ENCODE data around the gene IFT80. TPM values are rescaled to one million over a fixed set of nuclear protein-coding genes. Genes with fewer than 3 reads are reported as not detected.

The IFT80 gene
- total RNA-seq, 4 donors from 2014 or later = 19.5 to 57.5 (median 31.6) TPM

DNA sequence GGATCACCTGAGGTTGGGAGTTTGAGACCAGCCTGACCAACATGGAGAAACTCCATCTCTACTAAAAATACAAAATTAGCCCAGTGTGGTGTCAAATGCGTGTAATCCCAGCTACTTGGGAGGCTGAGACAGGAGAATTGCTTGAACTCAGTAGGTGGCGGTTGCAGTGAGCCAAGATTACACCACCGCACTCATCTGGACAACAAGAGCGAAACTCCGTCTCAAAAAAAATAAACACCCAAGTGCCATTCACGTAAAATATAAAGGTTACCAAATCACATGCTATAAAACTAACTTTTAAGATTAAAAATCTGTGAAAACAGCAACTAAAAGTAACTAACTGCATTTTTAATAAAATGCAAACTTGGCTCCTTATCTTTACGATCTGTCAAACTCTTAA is 41.7 kb upstream of the IFT80 start:
- no peak overlapping the region for H3K27ac ChIP-seq
- no peaks in the 10 kb centered on the region for H3K9me3 ChIP-seq
- no peaks in the 10 kb centered on the region for H3K36me3 ChIP-seq
- 92 to 94% methylated on average over 7 of the region's 7 CpGs for WGBS, 2 donors
- no peaks in the 10 kb centered on the region for H3K4me1 ChIP-seq
- no peak overlapping the region for H3K4me3 ChIP-seq
- no peak for DNase-seq (ENCODE audit: low spot score in 2 of 2)
- H3K27me3 ChIP-seq = peaks cover 0 to under 1% of the 10 kb centered on the region in 2 donors
- no peak for TF ChIP-seq CTCF (IDR thresholded peaks at IDR 0.05)
- TF ChIP-seq EP300 (IDR thresholded peaks at IDR 0.05) = no peak
- no peak for TF ChIP-seq POLR2A (IDR thresholded peaks at IDR 0.05)

DNA sequence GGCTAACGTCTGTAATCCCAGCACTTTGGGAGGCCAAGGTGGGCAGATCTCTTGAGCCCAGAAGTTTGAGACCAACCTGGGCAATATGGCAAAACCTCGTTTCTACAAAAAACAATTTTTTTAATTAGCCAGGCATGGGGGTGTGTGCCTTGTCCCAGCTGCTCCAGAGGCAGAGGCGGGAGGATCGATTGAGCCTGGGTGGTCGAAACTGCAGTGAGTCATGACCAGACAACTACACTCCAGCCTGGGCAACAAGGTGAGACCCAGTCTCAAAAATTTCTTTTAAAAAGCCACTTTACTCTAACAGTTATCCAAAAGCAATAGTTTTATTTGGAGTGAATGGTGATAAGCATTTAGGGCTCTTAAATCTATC is 38.0 kb upstream of the IFT80 start:
- Histone ChIP-seq H3K27me3 (no peaks in the 10 kb centered on the region), H3K9me3 (no peaks in the 10 kb centered on the region), H3K27ac (no peak overlapping the region), H3K4me3 (no peak overlapping the region), H3K4me1 (no peaks in the 10 kb centered on the region), H3K36me3 (peaks cover 0 to 21% (median 11%) of the 10 kb centered on the region in 3 donors)
- TF ChIP-seq CTCF (IDR thresholded peaks at IDR 0.05) (no peak), POLR2A (IDR thresholded peaks at IDR 0.05) (no peak)
- 75 to 85% methylated on average over 5 of the region's 5 CpGs for WGBS, 2 donors
- DNase-seq (ENCODE audit: low spot score in 2 of 2) = no peak

DNA sequence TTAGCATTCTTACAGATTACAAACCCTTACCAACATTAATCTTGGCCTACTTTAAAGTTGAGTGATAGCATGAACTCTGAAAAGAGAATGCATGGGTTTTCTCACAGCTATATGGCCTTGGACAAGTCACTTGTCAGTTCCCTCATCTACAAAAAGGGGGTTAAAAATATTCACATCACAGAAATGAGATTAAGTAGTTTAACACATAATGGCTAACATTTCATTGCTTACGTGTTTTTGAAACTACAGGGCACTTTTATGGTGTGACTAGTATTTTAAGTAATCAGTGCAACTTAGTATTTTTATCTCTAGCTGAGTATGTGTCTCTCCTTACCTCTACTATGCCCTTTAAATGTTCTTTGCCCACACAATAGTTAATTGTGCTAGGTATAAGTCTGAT is 36.7 kb upstream of the IFT80 start:
- no peaks in the 10 kb centered on the region for H3K4me1 ChIP-seq
- WGBS, 2 donors = 90% methylated on average over 1 of the region's 1 CpG
- no peaks in the 10 kb centered on the region for H3K27me3 ChIP-seq
- H3K36me3 ChIP-seq = peaks cover 0 to 34% (median 11%) of the 10 kb centered on the region in 3 donors
- H3K4me3 ChIP-seq = no peak overlapping the region
- H3K27ac ChIP-seq = no peak overlapping the region
- no peak for TF ChIP-seq POLR2A (IDR thresholded peaks at IDR 0.05)
- TF ChIP-seq EP300 (IDR thresholded peaks at IDR 0.05) = no peak
- no peak for TF ChIP-seq CTCF (IDR thresholded peaks at IDR 0.05)
- no peak for DNase-seq (ENCODE audit: low spot score in 2 of 2)
- no peaks in the 10 kb centered on the region for H3K9me3 ChIP-seq

GRCh38 chr3:160435095-160435494 is 36.1 kb upstream of the IFT80 start:
- Histone ChIP-seq H3K4me3 (no peak overlapping the region), H3K4me1 (no peaks in the 10 kb centered on the region), H3K27me3 (no peaks in the 10 kb centered on the region), H3K9me3 (no peaks in the 10 kb centered on the region), H3K36me3 (peaks cover 0 to 40% (median 11%) of the 10 kb centered on the region in 3 donors), H3K27ac (no peak overlapping the region)
- TF ChIP-seq EP300 (IDR thresholded peaks at IDR 0.05) = no peak
- no peak for TF ChIP-seq CTCF (IDR thresholded peaks at IDR 0.05)
- no peak for TF ChIP-seq POLR2A (IDR thresholded peaks at IDR 0.05)
- 87 to 94% methylated on average over 2 of the region's 2 CpGs for WGBS, 2 donors
- no peak for DNase-seq (ENCODE audit: low spot score in 2 of 2)

GRCh38 chr3:160434071-160434470 is 35.0 kb upstream of the IFT80 start:
- no peaks in the 10 kb centered on the region for H3K4me1 ChIP-seq
- TF ChIP-seq POLR2A (IDR thresholded peaks at IDR 0.05) = no peak
- 67 to 73% methylated on average over 2 of the region's 2 CpGs for WGBS, 2 donors
- H3K36me3 ChIP-seq = peaks cover 0 to 45% (median 11%) of the 10 kb centered on the region in 3 donors
- H3K27ac ChIP-seq = no peak overlapping the region
- DNase-seq (ENCODE audit: low spot score in 2 of 2) = no peak
- no peak overlapping the region for H3K4me3 ChIP-seq
- H3K9me3 ChIP-seq = no peaks in the 10 kb centered on the region
- no peaks in the 10 kb centered on the region for H3K27me3 ChIP-seq

DNA sequence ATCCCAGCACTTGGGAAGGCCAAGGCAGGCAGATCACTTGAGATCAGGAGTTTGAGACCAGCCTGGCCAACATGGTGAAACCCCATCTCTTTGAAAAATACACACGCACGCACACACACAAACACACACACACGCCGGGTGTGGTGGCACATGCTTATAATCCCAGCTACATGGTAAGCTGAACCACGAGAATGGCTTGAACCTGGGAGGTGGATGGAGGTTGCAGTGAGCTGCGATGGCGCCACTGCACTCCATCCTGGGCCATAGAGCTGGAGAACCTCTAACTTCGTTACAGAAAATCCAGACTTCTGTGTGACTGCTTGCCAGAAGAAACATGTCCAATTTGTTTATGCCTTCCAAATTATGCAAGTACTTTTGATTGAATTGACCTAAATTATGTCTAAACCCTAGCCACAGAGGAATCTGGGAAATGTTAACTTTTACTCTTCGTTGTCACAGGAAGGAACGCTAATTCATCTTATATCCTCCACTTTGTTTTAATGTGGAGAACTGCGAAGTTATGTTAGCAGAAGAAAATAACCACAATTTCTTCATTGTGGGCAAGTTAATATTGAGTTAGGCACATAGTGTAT is 28.9 kb upstream of the IFT80 start:
- no peaks in the 10 kb centered on the region for H3K27me3 ChIP-seq
- TF ChIP-seq EP300 (IDR thresholded peaks at IDR 0.05) (no peak), POLR2A (IDR thresholded peaks at IDR 0.05) (no peak), CTCF (IDR thresholded peaks at IDR 0.05) (no peak)
- H3K9me3 ChIP-seq = no peaks in the 10 kb centered on the region
- H3K36me3 ChIP-seq = peaks cover 0 to 83% (median 6%) of the 10 kb centered on the region in 3 donors
- DNase-seq (ENCODE audit: low spot score in 2 of 2) = no peak
- no peak overlapping the region for H3K27ac ChIP-seq
- no peak overlapping the region for H3K4me3 ChIP-seq
- no peaks in the 10 kb centered on the region for H3K4me1 ChIP-seq
- 94 to 97% methylated on average over 11 of the region's 11 CpGs for WGBS, 2 donors
